H1 (cell line): ENCODE data around the gene RSAD2. TPM values are rescaled to one million over a fixed set of nuclear protein-coding genes. Genes with fewer than 3 reads are reported as not detected.

Source experiments
- CTCF ChIA-PET: fragments of 300-600 bp; sonication (Branson Sonifier 250); formaldehyde crosslinking; loops from one replicate; lab custom pipeline; 2021; ENCODE audit not compliant: partially characterized antibody; lab: Charles Lee
- POLR2A ChIA-PET: fragments of 300-600 bp; sonication (Branson Sonifier 250); formaldehyde crosslinking; loops from one replicate; lab custom pipeline; 2021; ENCODE audit warnings: inconsistent platforms; ENCODE audit not compliant: partially characterized antibody; lab: Charles Lee
- DNase-seq, 2 experiments: peaks; one replicate each; pipeline versions ENCODE4 v3.0.0 to v3.0.0-alpha.2; 2010 to 2022; ENCODE audit warnings: low spot score in 2 of 2, low read depth in 1 of 2, mixed read lengths in 1 of 2
- FAIRE-seq: peaks from 2 replicates; lab custom pipeline; 2011; peaks lifted over from hg19 to GRCh38; lab: Jason Lieb, UNC
- H2AFZ ChIP-seq: 2 replicates; pipeline ENCODE4 v1.8.1; 2012; ENCODE audit warnings: low read length, inconsistent platforms
- H2AK5ac ChIP-seq: 2 replicates; pipeline ENCODE4 v1.6.1; 2013; ENCODE audit warnings: low read depth, low read length
- H2BK120ac ChIP-seq: replicated peaks from 2 replicates; pipeline ENCODE3; 2013; ENCODE audit warnings: low read depth, low read length, inconsistent platforms
- H2BK12ac ChIP-seq: 2 replicates; pipeline ENCODE4 v1.6.1; 2013; ENCODE audit warnings: low read depth, low read length
- H2BK15ac ChIP-seq: 2 replicates; pipeline ENCODE4 v1.6.1; 2013; ENCODE audit warnings: low read length
- H2BK20ac ChIP-seq: 2 replicates; pipeline ENCODE4 v1.6.1; 2013; ENCODE audit warnings: low read length
- H2BK5ac ChIP-seq: 2 replicates; pipeline ENCODE4 v1.6.1; 2013; ENCODE audit warnings: low read depth, low read length
- H3K14ac ChIP-seq: 2 replicates; pipeline ENCODE4 v1.6.1; 2013; ENCODE audit warnings: inconsistent platforms; ENCODE audit not compliant: insufficient read length
- H3K18ac ChIP-seq: 2 replicates; pipeline ENCODE4 v1.6.1; 2013; ENCODE audit warnings: low read length; ENCODE audit errors: extremely low read depth
- H3K23ac ChIP-seq: 2 replicates; pipeline ENCODE4 v1.6.1; 2013; ENCODE audit warnings: inconsistent platforms; ENCODE audit not compliant: insufficient read length
- H3K23me2 ChIP-seq: 2 replicates; pipeline ENCODE4 v1.6.1; 2013; ENCODE audit warnings: low read depth, low read length
- H3K27ac ChIP-seq: 2 replicates; pipeline ENCODE4 v1.6.1; 2011; ENCODE audit warnings: low read depth, low read length, inconsistent platforms
- H3K27me3 ChIP-seq, 4 experiments: replicated peaks in 1 of 4; 1 replicate in 1 of 4; 2 replicates in 3 of 4; pipeline versions ENCODE4 v1.6.1 to v1.8.1; 2011 to 2013; ENCODE audit warnings: low read length in 3 of 4, mild to moderate bottlenecking in 3 of 4, inconsistent platforms in 2 of 4, mixed read lengths in 2 of 4, moderate library complexity in 1 of 4; ENCODE audit not compliant: control insufficient read depth in 3 of 4, insufficient read depth in 3 of 4; ENCODE audit errors: extremely low read depth in 1 of 4
- H3K36me3 ChIP-seq, 4 experiments: 2 replicates each; pipeline versions ENCODE4 v1.6.1 to v1.8.1; 2011 to 2013; ENCODE audit warnings: mild to moderate bottlenecking in 4 of 4, low read length in 3 of 4, moderate library complexity in 2 of 4, control low read depth in 1 of 4, inconsistent platforms in 1 of 4; ENCODE audit not compliant: insufficient read depth in 4 of 4, control insufficient read depth in 2 of 4
- H3K4ac ChIP-seq: replicated peaks from 2 replicates; pipeline ENCODE3; 2013; ENCODE audit warnings: low read length, low read depth, mixed read lengths, inconsistent platforms; ENCODE audit not compliant: insufficient read length
- H3K4me1 ChIP-seq, 4 experiments: replicated peaks in 1 of 4; 1 replicate in 1 of 4; 2 replicates in 3 of 4; pipeline versions ENCODE4 v1.6.1 to v1.8.1; 2011 to 2013; ENCODE audit warnings: low read length in 3 of 4, inconsistent platforms in 2 of 4, mixed read lengths in 1 of 4; ENCODE audit not compliant: insufficient read depth in 4 of 4, control insufficient read depth in 3 of 4
- H3K4me2 ChIP-seq, 2 experiments: 2 replicates each; pipeline versions ENCODE4 v1.6.1 to v1.8.1; 2011 to 2013; ENCODE audit warnings: low read depth in 2 of 2, low read length in 2 of 2, control low read depth in 1 of 2, inconsistent platforms in 1 of 2, mild to moderate bottlenecking in 1 of 2; ENCODE audit not compliant: insufficient read depth in 1 of 2
- H3K4me3 ChIP-seq, 4 experiments: fragments of 200-600, 300-600 bp in 1 of 4; sonication (generic), shearing (Covaris generic), sonication (Bioruptor Twin) in 1 of 4; 2 replicates each; pipeline versions ENCODE4 v1.5.1 to v1.8.1; 2011 to 2016; ENCODE audit warnings: low read length in 4 of 4, low read depth in 3 of 4, control low read depth in 2 of 4, inconsistent platforms in 2 of 4, mild to moderate bottlenecking in 2 of 4, mixed read lengths in 1 of 4, moderate library complexity in 1 of 4; ENCODE audit not compliant: insufficient read depth in 2 of 4; ENCODE audit errors: extremely low read depth in 1 of 4
- H3K56ac ChIP-seq: replicated peaks from 2 replicates; pipeline ENCODE3; 2013; ENCODE audit warnings: low read depth, mild to moderate bottlenecking, mixed read lengths, low read length, inconsistent platforms; ENCODE audit not compliant: insufficient read length
- H3K79me1 ChIP-seq: 2 replicates; pipeline ENCODE4 v1.6.1; 2013; ENCODE audit warnings: low read depth, low read length, control low read depth
- H3K79me2 ChIP-seq, 2 experiments: 2 replicates each; pipeline versions ENCODE4 v1.6.1 to v1.8.1; 2012 to 2013; ENCODE audit warnings: low read length in 2 of 2, mild to moderate bottlenecking in 2 of 2, inconsistent platforms in 1 of 2; ENCODE audit not compliant: insufficient read depth in 2 of 2, control insufficient read depth in 1 of 2
- H3K9ac ChIP-seq, 4 experiments: replicated peaks in 1 of 4; 1 replicate in 1 of 4; 2 replicates in 3 of 4; pipeline versions ENCODE4 v1.6.1 to v1.8.1; 2011 to 2013; ENCODE audit warnings: low read depth in 3 of 4, low read length in 3 of 4, control low read depth in 2 of 4, mild to moderate bottlenecking in 2 of 4, moderate library complexity in 2 of 4, inconsistent platforms in 1 of 4; ENCODE audit errors: extremely low read depth in 1 of 4
- H3K9me3 ChIP-seq, 2 experiments: 2 replicates each; pipeline versions ENCODE4 v1.6.1 to v1.8.1; 2012 to 2013; ENCODE audit warnings: mild to moderate bottlenecking in 2 of 2, moderate library complexity in 2 of 2, control low read depth in 1 of 2, inconsistent platforms in 1 of 2, low read depth in 1 of 2, low read length in 1 of 2, mixed read lengths in 1 of 2; ENCODE audit not compliant: insufficient read depth in 2 of 2
- H4K20me1 ChIP-seq, 2 experiments: replicated peaks in 1 of 2; 2 replicates each; pipeline versions ENCODE3 to v1.8.1; 2011 to 2013; ENCODE audit warnings: inconsistent platforms in 2 of 2, low read length in 2 of 2, mild to moderate bottlenecking in 1 of 2; ENCODE audit not compliant: insufficient read depth in 2 of 2, control insufficient read depth in 1 of 2
- H4K5ac ChIP-seq: 2 replicates; pipeline ENCODE4 v1.6.1; 2013; ENCODE audit warnings: low read length, low read depth, mixed read lengths, inconsistent platforms; ENCODE audit not compliant: insufficient read length
- H4K8ac ChIP-seq: 2 replicates; pipeline ENCODE4 v1.8.0; 2013; ENCODE audit warnings: mild to moderate bottlenecking, moderate library complexity, low read length, inconsistent platforms; ENCODE audit not compliant: insufficient read depth; ENCODE audit errors: extremely low read depth
- H4K91ac ChIP-seq: replicated peaks from 2 replicates; pipeline ENCODE3; 2013; ENCODE audit warnings: low read length, mixed read lengths, inconsistent platforms; ENCODE audit not compliant: insufficient read length
- CBX5 ChIP-seq: fragments of 300-800, 300-1000 bp; sonication (generic); IDR thresholded peaks from 2 replicates; pipeline ENCODE4 v1.7.1; 2016; ENCODE audit warnings: antibody characterized with exemption, low read length, low read depth
- CHD1 ChIP-seq: IDR thresholded peaks from 2 replicates; pipeline ENCODE4 v1.6.1; 2012; ENCODE audit warnings: low read depth, low read length, improper control_type of control experiment
- EZH2 ChIP-seq: fragments of 200-600 bp; sonication (generic); IDR thresholded peaks from 2 replicates; pipeline ENCODE4 v1.7.1; 2012; ENCODE audit warnings: low read depth, mild to moderate bottlenecking, moderate library complexity, low read length, inconsistent platforms; ENCODE audit not compliant: severe bottlenecking
- POLR2AphosphoS5 ChIP-seq: IDR thresholded peaks from 2 replicates; pipeline ENCODE4 v1.6.1; 2011; ENCODE audit warnings: low read depth, low read length
- WGBS, 2 experiments: shearing (Covaris generic) in 1 of 2; methylation state at CpG; one replicate each; pipeline versions ENCODE4 v1.1.6 to v1.1.7; 2013 to 2015; ENCODE audit warnings: low lambda C conversion rate in 2 of 2, mixed read lengths in 2 of 2, inconsistent platforms in 1 of 2, low coverage in 1 of 2, missing lambda C conversion rate in 1 of 2; ENCODE audit not compliant: insufficient replicate concordance in 2 of 2, insufficient coverage in 1 of 2, insufficient read length in 1 of 2; ENCODE audit errors: extremely low coverage in 1 of 2, missing lambda C conversion rate in 1 of 2; 5-methylcytosine and 5-hydroxymethylcytosine counted together
- polyA plus RNA-seq, 7 experiments: library from polyadenylated mRNA; depleted of rRNA in 3 of 7; stranded (reverse) in 5 of 7; unstranded in 2 of 7; fragments of >200 nt in 5 of 7; fragments of 200-250 nt in 2 of 7; gene quantifications; 1 replicate in 5 of 7; 2 replicates in 1 of 7; 4 replicates in 1 of 7; pipeline versions ENCODE4 v1.2.1 to v1.2.3, GENCODE V29; 2011 to 2013; ENCODE audit warnings: missing spikeins in 2 of 7, mixed read lengths in 2 of 7
- total RNA-seq: library from RNA; stranded (reverse); fragmentation: NEBNext Ultra II Directional; extraction: Animal tissue kit (Norgen Biotek cat#: 25700); gene quantifications from 2 replicates; pipeline ENCODE4 v1.2.1, GENCODE V29; 2021
- TF ChIP-seq, protein P1 (sequence below): IDR thresholded peaks from 2 replicates; pipeline ENCODE4 v1.6.1; 2012; ENCODE audit warnings: low read length, inconsistent platforms
- TF ChIP-seq, protein P2 (sequence below): IDR thresholded peaks from 2 replicates; pipeline ENCODE4 v1.6.1; 2011; ENCODE audit warnings: low read depth, mild to moderate bottlenecking, low read length; ENCODE audit not compliant: insufficient read depth
- TF ChIP-seq, protein P3 (sequence below): IDR thresholded peaks from 2 replicates; pipeline ENCODE4 v1.6.1; 2012; ENCODE audit warnings: inconsistent platforms

RSAD2 gene
- total and polyA plus RNA-seq, 2 of the 8 experiments (the other 6 are each of a cell fraction or from before 2014, with no cell fraction given) = not detected

DNA sequence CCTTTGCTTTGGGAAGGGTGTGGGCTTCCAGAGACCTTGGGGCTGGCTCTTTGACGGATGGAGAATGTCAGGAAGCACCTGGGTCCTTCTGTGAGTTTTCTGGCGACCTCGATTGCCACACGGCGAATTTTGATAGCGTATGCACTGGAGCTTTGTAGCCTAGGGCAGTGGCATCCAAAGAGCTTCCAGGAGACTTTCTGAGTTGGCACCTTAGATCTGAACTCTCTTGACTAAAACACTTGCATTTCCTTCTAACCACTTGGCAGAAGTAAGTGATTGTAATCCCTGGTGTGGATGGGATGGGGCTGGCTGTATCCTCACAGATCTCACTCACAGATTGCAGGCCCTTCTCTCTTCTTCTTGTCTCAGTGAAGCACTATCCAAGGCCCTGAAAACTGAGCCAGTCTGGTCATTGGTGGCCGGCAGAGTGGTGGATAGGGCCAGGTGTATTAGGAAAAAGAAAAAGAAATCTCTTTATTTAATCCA, 47.4 kb downstream of the RSAD2 start:
- Histone ChIP-seq H3K4me3 (no peak overlapping the region), H2BK12ac (no peak overlapping the region), H2BK15ac (no peak overlapping the region), H3K4ac (no peak overlapping the region), H4K91ac (no peak overlapping the region), H2AK5ac (no peak overlapping the region), H3K27ac (no peak overlapping the region), H3K18ac (no peak overlapping the region), H3K4me2 (no peak overlapping the region), H2BK5ac (no peak overlapping the region), H4K8ac (no peak overlapping the region), H2BK120ac (no peak overlapping the region), H3K79me1 (peaks cover 7% of the 10 kb centered on the region; the same call in 1 of the 2 replicates), H3K79me2 (peaks cover 0 to 20% of the 10 kb centered on the region in 2 experiments; a peak in 2 of 4 replicates), H4K5ac (no peak overlapping the region), H3K23me2 (no peaks in the 10 kb centered on the region), H2BK20ac (no peak overlapping the region), H3K9ac (no peak overlapping the region), H3K36me3 (no peaks in the 10 kb centered on the region; a peak in 1 of 8 replicates), H2AFZ (no peak overlapping the region), H3K14ac (no peak overlapping the region), H3K56ac (no peak overlapping the region), H4K20me1 (peaks cover 0 to 12% of the 10 kb centered on the region in 2 experiments), H3K9me3 (no peaks in the 10 kb centered on the region), H3K27me3 (no peaks in the 10 kb centered on the region), H3K4me1 (peaks cover under 1 to 3% (median 3%) of the 10 kb centered on the region in 4 experiments; a peak in 6 of 7 replicates), H3K23ac (no peak overlapping the region)
- ChIA-PET POLR2A (no interaction called here), CTCF (interaction anchor here (2.8 kb wide), 1 partner anchor 28 kb away, joined by 7 read pairs; no protein-coding TSS in a partner anchor)
- 92% methylated on average over 7 of the region's 7 CpGs; no CpG with 5 or more reads in 1 of the 2 experiments for WGBS, 2 experiments
- DNase-seq (no peak), FAIRE-seq (no peak)
- TF ChIP-seq CBX5 = no peak
- TF ChIP-seq POLR2AphosphoS5 = no peak
- TF ChIP-seq, protein P1, sequence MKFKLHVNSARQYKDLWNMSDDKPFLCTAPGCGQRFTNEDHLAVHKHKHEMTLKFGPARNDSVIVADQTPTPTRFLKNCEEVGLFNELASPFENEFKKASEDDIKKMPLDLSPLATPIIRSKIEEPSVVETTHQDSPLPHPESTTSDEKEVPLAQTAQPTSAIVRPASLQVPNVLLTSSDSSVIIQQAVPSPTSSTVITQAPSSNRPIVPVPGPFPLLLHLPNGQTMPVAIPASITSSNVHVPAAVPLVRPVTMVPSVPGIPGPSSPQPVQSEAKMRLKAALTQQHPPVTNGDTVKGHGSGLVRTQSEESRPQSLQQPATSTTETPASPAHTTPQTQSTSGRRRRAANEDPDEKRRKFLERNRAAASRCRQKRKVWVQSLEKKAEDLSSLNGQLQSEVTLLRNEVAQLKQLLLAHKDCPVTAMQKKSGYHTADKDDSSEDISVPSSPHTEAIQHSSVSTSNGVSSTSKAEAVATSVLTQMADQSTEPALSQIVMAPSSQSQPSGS = no peak
- TF ChIP-seq CHD1 = no peak
- TF ChIP-seq EZH2 = no peak
- TF ChIP-seq, protein P2, sequence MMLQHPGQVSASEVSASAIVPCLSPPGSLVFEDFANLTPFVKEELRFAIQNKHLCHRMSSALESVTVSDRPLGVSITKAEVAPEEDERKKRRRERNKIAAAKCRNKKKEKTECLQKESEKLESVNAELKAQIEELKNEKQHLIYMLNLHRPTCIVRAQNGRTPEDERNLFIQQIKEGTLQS = no peak
- TF ChIP-seq, protein P3, sequence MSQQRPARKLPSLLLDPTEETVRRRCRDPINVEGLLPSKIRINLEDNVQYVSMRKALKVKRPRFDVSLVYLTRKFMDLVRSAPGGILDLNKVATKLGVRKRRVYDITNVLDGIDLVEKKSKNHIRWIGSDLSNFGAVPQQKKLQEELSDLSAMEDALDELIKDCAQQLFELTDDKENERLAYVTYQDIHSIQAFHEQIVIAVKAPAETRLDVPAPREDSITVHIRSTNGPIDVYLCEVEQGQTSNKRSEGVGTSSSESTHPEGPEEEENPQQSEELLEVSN = no peak
